ENCODE measurements around the gene DNAJC10.

The DNAJC10 gene

DNA sequence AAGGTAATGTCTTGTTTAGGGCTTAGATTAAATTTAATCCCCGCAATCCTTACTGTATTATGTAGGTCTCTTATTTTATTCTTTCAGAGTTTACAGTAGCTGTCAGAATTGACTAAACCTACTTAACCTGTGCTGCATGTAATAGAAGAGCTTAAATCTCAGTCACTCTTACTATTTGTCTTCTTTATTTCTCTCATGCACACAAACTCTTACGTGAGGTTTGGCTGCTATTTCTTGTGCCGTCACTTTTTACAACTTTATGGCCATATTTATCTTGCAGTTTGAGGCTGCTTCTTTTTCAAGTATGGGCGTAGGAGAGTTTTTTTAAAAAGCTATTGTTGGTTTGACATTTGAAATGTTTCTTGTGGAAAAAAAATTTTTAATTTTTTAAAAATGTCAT, 12.0 kb downstream of the DNAJC10 start:
- Histone ChIP-seq H3K9ac (ENCODE audit: low read length) (no peak overlapping the region), H2AFZ (ENCODE audit: low read length) (no peak overlapping the region), H3K4me1 (ENCODE audit: low read length) (no peaks in the 10 kb centered on the region), H3F3A (ENCODE audit: insufficient read depth, low read length) (no peaks in the 10 kb centered on the region), H3K27me3 (replicated peaks; ENCODE audit: insufficient read depth, low read length) (no peaks in the 10 kb centered on the region), H3K4me3 (ENCODE audit: low read length) (no peak overlapping the region), H3K27ac (ENCODE audit: low read length) (no peak overlapping the region), H4K20me1 (ENCODE audit: insufficient read depth, low read length) (no peaks in the 10 kb centered on the region), H3K4me2 (ENCODE audit: low read depth, low read length) (no peak overlapping the region), H3K36me3 (replicated peaks; ENCODE audit: insufficient read depth, low read length) (peaks cover 10% of the 10 kb centered on the region; the same call in 1 of the 2 replicates), H3K79me2 (ENCODE audit: low read length) (0 out of 2 replicates have a peak, but pooled peaks cover 4% of the 10 kb centered on the region), H3K9me3 (replicated peaks; ENCODE audit: insufficient read depth, low read length) (no peaks in the 10 kb centered on the region), H3K9me2 (replicated peaks; ENCODE audit: insufficient read depth, low read length) (no peaks in the 10 kb centered on the region)
- no peak for DNase-seq
- TF ChIP-seq EZH2 (optimal IDR thresholded peaks at IDR 0.05; ENCODE audit: low read depth, low read length) (no peak), EZH2phosphoT487 (IDR thresholded peaks at IDR 0.05; ENCODE audit: low read length) (no peak)
- TF ChIP-seq, protein P1, sequence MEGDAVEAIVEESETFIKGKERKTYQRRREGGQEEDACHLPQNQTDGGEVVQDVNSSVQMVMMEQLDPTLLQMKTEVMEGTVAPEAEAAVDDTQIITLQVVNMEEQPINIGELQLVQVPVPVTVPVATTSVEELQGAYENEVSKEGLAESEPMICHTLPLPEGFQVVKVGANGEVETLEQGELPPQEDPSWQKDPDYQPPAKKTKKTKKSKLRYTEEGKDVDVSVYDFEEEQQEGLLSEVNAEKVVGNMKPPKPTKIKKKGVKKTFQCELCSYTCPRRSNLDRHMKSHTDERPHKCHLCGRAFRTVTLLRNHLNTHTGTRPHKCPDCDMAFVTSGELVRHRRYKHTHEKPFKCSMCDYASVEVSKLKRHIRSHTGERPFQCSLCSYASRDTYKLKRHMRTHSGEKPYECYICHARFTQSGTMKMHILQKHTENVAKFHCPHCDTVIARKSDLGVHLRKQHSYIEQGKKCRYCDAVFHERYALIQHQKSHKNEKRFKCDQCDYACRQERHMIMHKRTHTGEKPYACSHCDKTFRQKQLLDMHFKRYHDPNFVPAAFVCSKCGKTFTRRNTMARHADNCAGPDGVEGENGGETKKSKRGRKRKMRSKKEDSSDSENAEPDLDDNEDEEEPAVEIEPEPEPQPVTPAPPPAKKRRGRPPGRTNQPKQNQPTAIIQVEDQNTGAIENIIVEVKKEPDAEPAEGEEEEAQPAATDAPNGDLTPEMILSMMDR (IDR thresholded peaks at IDR 0.05; ENCODE audit: low read length), result no peak

- H3K4me3 ChIP-seq (ENCODE audit: low read length), result no peak overlapping the region
- H3K27ac ChIP-seq (ENCODE audit: low read length), result no peak overlapping the region
- H3K79me2 ChIP-seq (ENCODE audit: low read length), result 0 out of 2 replicates have a peak, but pooled peaks cover 4% of the 10 kb centered on the region
- peaks cover 10% of the 10 kb centered on the region; the same call in 1 of the 2 replicates for H3K36me3 ChIP-seq (replicated peaks; ENCODE audit: insufficient read depth, low read length)
- no peak for DNase-seq
- no peaks in the 10 kb centered on the region for H3K9me2 ChIP-seq (replicated peaks; ENCODE audit: insufficient read depth, low read length)
- no peaks in the 10 kb centered on the region for H3K9me3 ChIP-seq (replicated peaks; ENCODE audit: insufficient read depth, low read length)
- H3K4me1 ChIP-seq (ENCODE audit: low read length), result no peaks in the 10 kb centered on the region
- H3K9ac ChIP-seq (ENCODE audit: low read length), result no peak overlapping the region
- no peak overlapping the region for H3K4me2 ChIP-seq (ENCODE audit: low read depth, low read length)
- H4K20me1 ChIP-seq (ENCODE audit: insufficient read depth, low read length), result no peaks in the 10 kb centered on the region
- no peaks in the 10 kb centered on the region for H3K27me3 ChIP-seq (replicated peaks; ENCODE audit: insufficient read depth, low read length)
- TF ChIP-seq EZH2 (optimal IDR thresholded peaks at IDR 0.05; ENCODE audit: low read depth, low read length) (no peak), EZH2phosphoT487 (IDR thresholded peaks at IDR 0.05; ENCODE audit: low read length) (no peak)
- TF ChIP-seq, protein P1 (IDR thresholded peaks at IDR 0.05; ENCODE audit: low read length), result no peak
- no peaks in the 10 kb centered on the region for H3F3A ChIP-seq (ENCODE audit: insufficient read depth, low read length)
- no peak overlapping the region for H2AFZ ChIP-seq (ENCODE audit: low read length)
These were observed 13.8 kb downstream of the DNAJC10 start for GRCh38 chr2:182729710-182730339.

DNA sequence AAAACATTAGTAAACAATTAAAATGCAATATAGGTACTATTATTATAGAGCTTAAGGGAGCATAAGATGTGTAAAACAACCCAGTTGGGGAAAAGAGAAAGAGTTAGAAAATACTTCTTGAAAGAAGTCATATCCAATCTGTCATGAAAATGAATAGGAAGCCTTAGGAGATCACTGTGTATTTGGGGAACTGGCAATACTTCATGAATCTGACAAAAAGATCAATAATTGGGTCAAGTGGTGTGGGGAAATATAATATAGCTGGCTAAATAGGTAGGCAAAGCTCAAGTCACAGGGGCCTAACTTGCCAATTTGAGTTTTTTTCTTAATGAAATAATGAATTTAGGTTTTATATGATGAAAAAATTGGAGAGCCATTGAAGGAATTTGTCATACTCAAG, 14.4 kb downstream of the DNAJC10 start:
- Histone ChIP-seq H4K20me1 (ENCODE audit: insufficient read depth, low read length) (no peaks in the 10 kb centered on the region), H3K27me3 (replicated peaks; ENCODE audit: insufficient read depth, low read length) (no peaks in the 10 kb centered on the region), H3K79me2 (ENCODE audit: low read length) (no peaks in the 10 kb centered on the region), H3K4me3 (ENCODE audit: low read length) (no peak overlapping the region), H3K4me1 (ENCODE audit: low read length) (no peaks in the 10 kb centered on the region), H3K36me3 (replicated peaks; ENCODE audit: insufficient read depth, low read length) (peaks cover 10% of the 10 kb centered on the region; the same call in 1 of the 2 replicates), H2AFZ (ENCODE audit: low read length) (no peak overlapping the region), H3K9me2 (replicated peaks; ENCODE audit: insufficient read depth, low read length) (no peaks in the 10 kb centered on the region), H3K4me2 (ENCODE audit: low read depth, low read length) (no peak overlapping the region), H3F3A (ENCODE audit: insufficient read depth, low read length) (no peaks in the 10 kb centered on the region), H3K27ac (ENCODE audit: low read length) (no peak overlapping the region), H3K9ac (ENCODE audit: low read length) (no peak overlapping the region), H3K9me3 (replicated peaks; ENCODE audit: insufficient read depth, low read length) (no peaks in the 10 kb centered on the region)
- no peak for DNase-seq
- TF ChIP-seq EZH2 (optimal IDR thresholded peaks at IDR 0.05; ENCODE audit: low read depth, low read length) (no peak), EZH2phosphoT487 (IDR thresholded peaks at IDR 0.05; ENCODE audit: low read length) (no peak)
- TF ChIP-seq, protein P1 (IDR thresholded peaks at IDR 0.05; ENCODE audit: low read length), result no peak
